GM15510 (cell line): ENCODE measurements around the gene SPI1.

Experiments
- POLR2A ChIP-seq: IDR thresholded peaks from 3 replicates; pipeline ENCODE4 v1.6.1; 2011; ENCODE audit warnings: borderline replicate concordance; ENCODE audit not compliant: insufficient read length; ENCODE audit errors: extremely low read depth

Gene SPI1

GRCh38 chr11:47378010-47378835, at the start of gene SPI1:
Gene SPI1, minus strand, starts transcription at chr11:47378547. Its CDS starts 194 bp downstream, at chr11:47378353.
- peak; percentile 76 for TF ChIP-seq POLR2A

DNA sequence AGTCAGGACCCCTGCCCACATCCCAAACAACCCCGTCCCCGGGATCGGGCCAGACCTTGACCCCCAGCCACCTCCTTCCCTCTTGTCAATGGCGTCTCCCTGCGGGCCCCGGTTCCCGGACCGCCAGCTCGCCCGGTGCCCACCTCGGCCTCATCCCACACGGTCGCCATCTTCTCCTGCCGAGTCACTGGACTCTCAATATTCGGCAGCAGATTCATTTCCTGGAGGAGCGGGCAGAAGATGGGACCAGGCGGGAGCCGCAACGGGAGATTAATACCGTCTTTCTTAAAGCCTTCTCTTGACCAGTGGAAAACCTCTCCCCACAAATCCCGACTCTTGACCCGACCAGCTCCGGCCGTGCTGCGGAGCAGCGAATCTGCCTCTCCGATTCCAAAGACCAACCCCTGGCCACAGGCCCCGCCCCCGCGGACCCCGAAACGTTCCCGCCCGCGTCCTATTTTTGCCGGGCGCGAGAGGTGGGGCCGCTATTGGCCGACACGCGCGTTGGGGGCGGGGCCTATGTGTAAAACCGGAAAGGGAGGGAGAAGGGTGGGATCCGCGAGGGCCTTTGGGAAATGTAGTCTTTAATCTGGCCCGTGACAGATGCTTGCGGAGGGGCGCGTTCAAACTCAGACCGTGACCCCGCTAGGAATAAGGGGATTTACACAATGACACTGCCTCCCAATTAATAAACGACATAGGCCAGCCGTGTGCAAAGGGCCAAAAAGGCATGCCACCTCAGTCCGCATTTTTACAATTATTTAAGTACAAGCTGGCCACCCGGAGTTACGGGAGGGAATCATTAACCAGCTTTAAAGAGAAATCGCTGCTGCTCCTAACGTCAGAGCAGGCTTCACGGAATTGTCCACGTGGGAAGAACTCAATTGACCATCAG, 48.0 kb upstream of the SPI1 start, which contains the start of gene PSMC3:
Gene PSMC3, minus strand, starts transcription at position 378 of the 895 bp plus-strand sequence. Its CDS starts 160 bp downstream, at position 218.
- peak; percentile 77 for TF ChIP-seq POLR2A

DNA sequence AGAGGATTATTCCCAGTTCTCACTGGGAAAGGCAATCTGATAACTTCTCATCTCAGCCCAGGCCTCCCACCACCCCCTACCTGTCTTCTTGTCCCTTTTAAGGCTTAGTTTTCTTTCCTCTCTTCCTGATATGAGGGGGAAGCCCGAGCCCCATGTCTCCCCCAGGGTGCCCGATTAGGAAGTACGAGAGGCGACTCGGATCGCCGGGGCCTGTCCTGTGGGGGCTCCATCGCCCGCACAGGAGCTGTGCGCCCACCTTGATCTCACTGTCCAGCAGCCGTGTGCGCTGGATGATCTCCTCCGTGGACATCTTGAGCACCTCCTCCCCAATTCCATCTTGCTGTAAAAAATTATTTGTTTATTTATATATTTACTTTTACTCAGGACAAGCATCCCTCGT, 47.3 kb upstream of the SPI1 start:
- TF ChIP-seq POLR2A, result no peak

DNA sequence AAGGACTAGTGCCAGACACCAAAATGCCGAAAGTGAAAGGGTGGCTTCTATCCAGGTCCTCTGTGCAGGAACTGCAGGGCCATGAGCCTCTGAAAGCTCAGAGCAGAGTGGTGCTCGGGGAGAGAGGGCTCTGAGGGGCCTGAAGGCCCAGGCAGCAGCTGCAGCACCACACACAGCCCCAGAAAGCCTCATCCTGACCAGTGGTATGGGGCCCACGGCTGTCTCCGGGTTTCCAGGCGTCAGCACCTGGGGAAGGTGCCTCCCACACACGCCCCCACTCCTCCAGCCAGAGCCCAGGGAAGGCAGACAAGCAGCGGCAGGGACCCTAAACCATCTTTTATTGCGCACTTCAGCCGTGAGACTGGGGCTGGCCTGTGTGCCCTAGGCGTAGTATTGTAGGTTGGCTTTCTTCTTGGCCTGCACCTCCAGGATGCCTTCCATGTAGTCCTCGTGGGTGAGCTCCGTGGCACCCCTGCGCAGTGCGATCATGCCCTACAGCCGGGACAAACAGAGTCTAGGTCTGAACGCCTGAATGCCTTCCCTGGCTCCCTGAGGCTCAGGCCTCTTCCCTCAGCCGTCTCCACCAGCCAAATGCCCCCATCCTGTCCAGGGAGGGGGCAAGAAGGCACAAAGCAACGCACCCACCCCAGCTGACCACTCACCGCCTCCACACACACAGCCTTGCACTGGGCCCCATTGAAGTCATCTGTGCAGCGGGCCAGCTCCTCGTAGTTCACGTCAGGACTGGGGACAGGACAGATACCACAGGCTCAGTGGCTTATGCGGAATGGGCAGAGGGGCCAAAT, 40.3 kb upstream of the SPI1 start:
- no peak for TF ChIP-seq POLR2A

DNA sequence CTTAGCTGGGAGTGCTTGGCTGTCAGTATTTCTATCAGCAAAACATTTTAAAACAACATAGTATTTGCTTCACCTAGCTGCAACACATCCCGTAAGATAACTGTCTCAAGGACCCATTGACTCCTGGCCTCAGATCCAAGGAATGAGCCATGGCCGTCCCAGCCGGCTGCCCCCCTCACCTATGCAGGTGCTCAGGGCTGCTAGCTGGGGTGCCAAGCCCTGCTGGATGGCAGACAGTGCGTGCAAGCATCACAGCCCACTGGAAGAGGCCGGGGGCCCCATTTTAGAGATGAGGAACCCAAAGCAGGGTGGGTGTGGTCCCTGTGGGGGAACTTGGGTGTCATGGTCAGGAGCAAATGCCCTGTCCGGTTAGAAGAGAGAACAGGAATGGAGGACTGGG, 39.4 kb upstream of the SPI1 start:
- TF ChIP-seq POLR2A, result no peak

DNA sequence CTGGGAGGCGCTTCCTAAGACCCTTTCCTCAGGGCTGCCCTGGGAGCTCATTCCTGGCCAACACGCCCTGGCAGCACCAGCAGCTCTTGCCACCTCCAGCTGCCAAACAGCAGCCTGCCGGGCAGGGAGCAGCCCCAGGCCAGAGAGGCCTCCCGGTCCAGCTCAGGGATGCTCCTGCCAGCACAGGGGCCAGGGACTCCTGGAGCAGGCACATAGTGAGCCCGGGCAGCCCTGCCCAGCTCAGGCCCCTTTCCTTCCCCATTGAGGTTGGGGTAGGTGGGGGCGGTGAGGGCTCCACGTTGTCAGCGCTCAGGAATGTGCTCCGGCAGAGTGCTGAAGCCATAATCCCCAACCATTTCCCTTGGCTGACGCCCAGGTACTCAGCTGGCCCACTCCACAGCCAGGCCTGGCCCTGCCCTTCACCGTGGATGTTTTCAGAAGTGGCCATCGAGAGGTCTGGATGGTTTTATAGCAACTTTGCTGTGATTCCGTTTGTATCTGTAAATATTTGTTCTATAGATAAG, 37.7 kb upstream of the SPI1 start:
- no peak for TF ChIP-seq POLR2A

- no peak for TF ChIP-seq POLR2A
These were observed 36.9 kb upstream of the SPI1 start for GRCh38 chr11:47415091-47415854.

DNA sequence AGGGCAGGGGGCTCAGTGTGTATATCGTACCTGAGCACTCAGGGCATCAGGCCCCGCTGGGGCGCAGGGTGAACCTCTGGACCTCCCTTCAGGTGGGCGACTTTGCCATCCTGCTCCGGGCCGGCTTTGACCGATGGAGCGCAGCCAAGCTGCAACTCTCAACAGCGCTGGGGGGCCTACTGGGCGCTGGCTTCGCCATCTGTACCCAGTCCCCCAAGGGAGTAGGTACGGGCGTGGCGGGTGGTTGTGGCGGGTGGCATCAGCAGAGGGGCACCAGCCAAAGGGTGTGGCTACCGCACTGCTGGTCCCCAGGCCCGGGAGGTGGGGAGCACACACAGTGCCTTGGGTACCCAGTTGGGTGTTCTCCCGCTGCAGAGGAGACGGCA, 36.3 kb upstream of the SPI1 start:
- peak; percentile 3 for TF ChIP-seq POLR2A

DNA sequence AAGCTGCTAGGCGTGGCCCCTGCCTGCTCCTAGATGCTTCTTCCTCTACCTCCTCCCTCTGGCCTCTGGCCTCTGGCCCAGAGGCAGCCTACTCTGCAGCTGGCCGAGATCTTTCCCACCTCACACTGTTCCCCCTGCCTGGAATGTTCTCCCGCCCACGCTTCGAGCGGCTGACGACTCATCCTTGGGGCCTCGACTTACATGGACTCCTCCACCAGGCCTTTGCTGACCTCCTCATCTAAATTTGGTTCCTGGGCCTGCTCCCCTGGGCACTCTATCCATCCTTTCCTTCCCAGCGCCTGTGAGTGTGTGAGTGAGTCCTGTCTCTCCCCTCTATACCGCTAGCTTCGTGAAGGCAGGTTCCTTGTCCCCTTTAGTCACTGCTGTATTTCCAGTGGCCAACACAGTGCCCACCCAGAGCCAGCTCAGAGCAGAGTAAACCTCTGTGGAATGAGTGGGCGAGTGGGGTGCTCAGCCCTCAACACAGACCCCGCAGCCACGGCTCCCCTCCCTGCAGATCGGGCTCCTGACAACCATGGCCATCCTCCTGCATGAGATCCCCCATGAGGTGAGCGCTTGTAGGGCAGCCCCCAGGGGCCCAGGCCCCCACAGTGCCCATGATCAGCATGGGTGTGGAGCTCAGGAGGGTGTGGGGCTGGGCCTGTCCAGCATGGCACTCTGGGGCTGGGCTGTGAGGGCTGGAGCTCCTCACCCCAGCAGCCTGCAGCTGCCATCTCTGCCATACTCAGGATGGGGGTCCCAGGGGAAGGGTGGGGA, 35.7 kb upstream of the SPI1 start:
- TF ChIP-seq POLR2A, result no peak

- no peak for TF ChIP-seq POLR2A
These were observed 35.0 kb upstream of the SPI1 start for GRCh38 chr11:47413351-47413750.

GRCh38 chr11:47411884-47412746, 33.8 kb upstream of the SPI1 start:
- no peak for TF ChIP-seq POLR2A

GRCh38 chr11:47410370-47411264, 32.3 kb upstream of the SPI1 start:
- TF ChIP-seq POLR2A, result no peak
